Upper lobe of left lung (tissue), 4 donors: ENCODE measurements around the gene ONECUT3.

ENCODE experiments used
- EP300 ChIP-seq, 4 donors: sonication (generic); formaldehyde crosslinking; IDR thresholded peaks; one replicate each; pipeline ENCODE4 v1.5.1; 2017; ENCODE audit warnings: antibody characterized with exemption in 4 of 4, control low read depth in 2 of 4
- POLR2A ChIP-seq, 4 donors: fragments of 450-650 bp; IDR thresholded peaks; one replicate each; pipeline ENCODE4 v1.5.1; 2016 to 2017; ENCODE audit warnings: antibody characterized with exemption in 4 of 4, mild to moderate bottlenecking in 2 of 4
- POLR2AphosphoS5 ChIP-seq, 2 donors: sonication (generic); formaldehyde crosslinking; IDR thresholded peaks; one replicate each; pipeline ENCODE4 v1.5.1; 2017; ENCODE audit warnings: antibody characterized with exemption in 2 of 2
- TF ChIP-seq, protein P1 (sequence below), 6 experiments: fragments of 450-650 bp in 4 of 6; fragments of 200-600 bp in 2 of 6; sonication (generic) in 2 of 6; IDR thresholded peaks; one replicate each; pipeline ENCODE4 v1.5.1; 2016 to 2019; ENCODE audit warnings: antibody characterized with exemption in 6 of 6

DNA sequence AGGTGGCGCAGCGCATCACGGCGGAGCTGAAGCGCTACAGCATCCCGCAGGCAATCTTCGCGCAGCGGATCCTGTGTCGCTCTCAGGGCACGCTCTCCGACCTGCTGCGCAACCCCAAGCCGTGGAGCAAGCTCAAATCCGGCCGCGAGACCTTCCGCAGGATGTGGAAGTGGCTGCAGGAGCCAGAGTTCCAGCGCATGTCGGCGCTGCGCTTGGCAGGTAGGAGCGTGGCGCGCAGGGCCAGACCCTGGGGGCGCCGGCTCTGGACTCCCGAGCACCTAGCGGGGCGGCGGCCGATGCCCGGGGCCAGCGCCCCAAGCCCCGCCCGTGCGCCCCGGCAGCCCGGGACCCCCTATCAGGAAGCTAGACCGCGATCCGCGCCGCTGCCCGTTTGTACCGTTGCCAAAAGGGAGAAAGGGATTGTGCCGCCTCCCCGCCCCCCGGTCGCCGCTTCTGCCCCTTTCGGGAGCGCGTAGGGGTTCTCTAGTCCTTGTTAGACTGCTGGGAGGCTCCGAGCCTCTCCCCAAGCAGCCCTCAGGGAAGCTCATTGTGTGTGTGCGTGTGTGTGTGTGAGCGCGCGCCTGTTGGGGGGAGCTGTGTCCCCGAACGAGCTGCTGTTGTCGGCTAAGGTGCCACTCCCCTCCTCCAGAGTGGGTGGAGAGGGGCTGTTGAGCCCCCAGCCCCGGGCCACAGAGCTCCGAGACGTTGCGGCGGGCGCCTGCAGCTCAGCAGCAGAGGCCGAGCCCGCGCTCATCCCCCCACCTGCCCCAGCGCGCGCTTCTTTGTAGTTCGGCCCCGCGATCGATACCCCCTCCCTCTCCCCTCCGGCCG is 1.5 kb downstream of the ONECUT3 start:
- TF ChIP-seq, protein P1, sequence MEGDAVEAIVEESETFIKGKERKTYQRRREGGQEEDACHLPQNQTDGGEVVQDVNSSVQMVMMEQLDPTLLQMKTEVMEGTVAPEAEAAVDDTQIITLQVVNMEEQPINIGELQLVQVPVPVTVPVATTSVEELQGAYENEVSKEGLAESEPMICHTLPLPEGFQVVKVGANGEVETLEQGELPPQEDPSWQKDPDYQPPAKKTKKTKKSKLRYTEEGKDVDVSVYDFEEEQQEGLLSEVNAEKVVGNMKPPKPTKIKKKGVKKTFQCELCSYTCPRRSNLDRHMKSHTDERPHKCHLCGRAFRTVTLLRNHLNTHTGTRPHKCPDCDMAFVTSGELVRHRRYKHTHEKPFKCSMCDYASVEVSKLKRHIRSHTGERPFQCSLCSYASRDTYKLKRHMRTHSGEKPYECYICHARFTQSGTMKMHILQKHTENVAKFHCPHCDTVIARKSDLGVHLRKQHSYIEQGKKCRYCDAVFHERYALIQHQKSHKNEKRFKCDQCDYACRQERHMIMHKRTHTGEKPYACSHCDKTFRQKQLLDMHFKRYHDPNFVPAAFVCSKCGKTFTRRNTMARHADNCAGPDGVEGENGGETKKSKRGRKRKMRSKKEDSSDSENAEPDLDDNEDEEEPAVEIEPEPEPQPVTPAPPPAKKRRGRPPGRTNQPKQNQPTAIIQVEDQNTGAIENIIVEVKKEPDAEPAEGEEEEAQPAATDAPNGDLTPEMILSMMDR (IDR thresholded peaks at IDR 0.05), result no peak
- TF ChIP-seq EP300 (IDR thresholded peaks at IDR 0.05), result no peak
- TF ChIP-seq POLR2AphosphoS5 (IDR thresholded peaks at IDR 0.05), result no peak
- TF ChIP-seq POLR2A (IDR thresholded peaks at IDR 0.05), result no peak
